Small intestine (tissue), 7 donors: Measurements from ENCODE around the gene MSRB1. TPM values are rescaled to one million over a fixed set of nuclear protein-coding genes. Genes with fewer than 3 reads are reported as not detected.
"Not testable (repeated sequence)": the region's sequence is repeated elsewhere in the genome, so short reads cannot be mapped to it uniquely, and the experiment has no call there.

Experiments
- DNase-seq, 2 donors: peaks; one replicate each; pipeline versions ENCODE4 v3.0.0 to v3.0.0-alpha.2; 2013
- FAIRE-seq: peaks from 2 replicates; lab custom pipeline; 2012; peaks lifted over from hg19 to GRCh38; lab: Jason Lieb, UNC
- H3K27ac ChIP-seq, 3 donors: one replicate each; pipeline ENCODE4 v1.5.1; 2013; ENCODE audit warnings: low read length in 2 of 3, mild to moderate bottlenecking in 2 of 3, control low read depth in 1 of 3, inconsistent platforms in 1 of 3, low read depth in 1 of 3, moderate library complexity in 1 of 3
- H3K27me3 ChIP-seq, 3 donors: one replicate each; pipeline ENCODE4 v1.6.1; 2013; ENCODE audit warnings: low read length in 3 of 3, inconsistent platforms in 1 of 3; ENCODE audit not compliant: control insufficient read depth in 3 of 3, insufficient read depth in 3 of 3
- H3K36me3 ChIP-seq, 3 donors: one replicate each; pipeline ENCODE4 v1.6.1; 2013; ENCODE audit warnings: low read length in 3 of 3, inconsistent platforms in 1 of 3, low read depth in 1 of 3, mild to moderate bottlenecking in 1 of 3, moderate library complexity in 1 of 3; ENCODE audit not compliant: control insufficient read depth in 3 of 3, insufficient read depth in 2 of 3
- H3K4me1 ChIP-seq, 3 donors: one replicate each; pipeline ENCODE4 v1.6.1; 2013; ENCODE audit warnings: low read length in 2 of 3, inconsistent platforms in 1 of 3, low read depth in 1 of 3, mild to moderate bottlenecking in 1 of 3, moderate library complexity in 1 of 3; ENCODE audit not compliant: control insufficient read depth in 3 of 3, insufficient read depth in 2 of 3
- H3K4me3 ChIP-seq, 3 donors: one replicate each; pipeline ENCODE4 v1.5.1; 2013; ENCODE audit warnings: low read length in 3 of 3, control low read depth in 1 of 3, inconsistent platforms in 1 of 3, low read depth in 1 of 3, mild to moderate bottlenecking in 1 of 3, moderate library complexity in 1 of 3
- H3K9me3 ChIP-seq, 2 donors: one replicate each; pipeline ENCODE4 v1.6.1; 2013; ENCODE audit warnings: low read depth in 1 of 2, low read length in 1 of 2; ENCODE audit not compliant: control insufficient read depth in 2 of 2, insufficient read depth in 1 of 2
- WGBS, 3 donors: extraction: QIAGEN DNeasy Blood & Tissue Kit; methylation state at CpG; one replicate each; pipeline ENCODE4 v1.1.7; 2013; 5-methylcytosine and 5-hydroxymethylcytosine counted together
- polyA plus RNA-seq, 4 donors: library from polyadenylated mRNA; stranded (reverse) in 3 of 4; unstranded in 1 of 4; fragments of 200-250 nt in 3 of 4; fragments of 120-200 nt in 1 of 4; gene quantifications; one replicate each; pipeline versions ENCODE4 v1.2.1 to v1.2.3, GENCODE V29; 2013
- donor health status: healthy with polysubstance abuse.
- donor health status: control.
- donor health status: control.
- donor health status: Bipolar disorder and iron deficiency.
- donor health status: healthy.

MSRB1 gene
- polyA plus RNA-seq, 4 donors = 50.6 to 105 (median 62.0) TPM

- H3K36me3 ChIP-seq = peaks cover 3 to 43% (median 13%) of the 10 kb centered on the region in 3 donors
- H3K4me3 ChIP-seq = no peak overlapping the region
- H3K9me3 ChIP-seq = no peaks in the 10 kb centered on the region
- H3K27ac ChIP-seq = no peak overlapping the region
- 33 to 50% (median 47%) methylated on average over 6 of the region's 6 CpGs for WGBS, 3 donors
- no peak for FAIRE-seq
- peaks cover 0 to 8% (median 0%) of the 10 kb centered on the region in 3 donors for H3K27me3 ChIP-seq
- H3K4me1 ChIP-seq = peaks cover 2 to 44% (median 3%) of the 10 kb centered on the region in 3 donors
- peak in 1 of 2 donors; percentile 21 for DNase-seq
Observed at GRCh38 chr16:1961651-1962067, 18.7 kb upstream of the MSRB1 start.

GRCh38 chr16:1960665-1961630 is 17.9 kb upstream of the MSRB1 start:
- Histone ChIP-seq H3K4me1 (peaks cover 1 to 37% (median 3%) of the 10 kb centered on the region in 3 donors), H3K27ac (peak overlapping the region in 2 of 3 donors; percentile 32 to 39), H3K4me3 (peak overlapping the region in 2 of 3 donors; percentile 91 to 99), H3K27me3 (peaks cover 0 to 8% (median 0%) of the 10 kb centered on the region in 3 donors), H3K9me3 (no peaks in the 10 kb centered on the region), H3K36me3 (peaks cover 3 to 39% (median 13%) of the 10 kb centered on the region in 3 donors)
- 33 to 48% (median 35%) methylated on average over 20 of the region's 20 CpGs for WGBS, 3 donors
- FAIRE-seq (no peak), DNase-seq (peak; percentile 13 to 28)

GRCh38 chr16:1959269-1960039 is 16.5 kb upstream of the MSRB1 start, which contains the start of gene NDUFB10:
Gene NDUFB10, plus strand, starts transcription at chr16:1959538. Its CDS starts 87 bp downstream, at chr16:1959625.
- Histone ChIP-seq H3K4me3 (peak within 1 kb of the TSS; percentile 88 to 99 (median 91)), H3K4me1 (peaks cover 0 to 30% (median 3%) of the 10 kb centered on the region in 3 donors), H3K9me3 (no peaks in the 10 kb centered on the region), H3K36me3 (peaks cover 3 to 39% (median 13%) of the 10 kb centered on the region in 3 donors), H3K27me3 (peaks cover 0 to 12% (median 0%) of the 10 kb centered on the region in 3 donors), H3K27ac (peak within 1 kb of the TSS; percentile 66 to 87 (median 87))
- FAIRE-seq (no peak), DNase-seq (peak; percentile 86 to 96)
- WGBS, 3 donors = 0 to 1% (median 1%) methylated on average over 46 to 79 of the region's 79 CpGs

- no peaks in the 10 kb centered on the region for H3K9me3 ChIP-seq
- DNase-seq = no peak
- peak overlapping the region in 1 of 3 donors; percentile 59 for H3K27ac ChIP-seq
- 21 to 35% (median 34%) methylated on average over 14 of the region's 14 CpGs for WGBS, 3 donors
- no peak overlapping the region for H3K4me3 ChIP-seq
- peaks cover 3 to 35% (median 13%) of the 10 kb centered on the region in 3 donors for H3K36me3 ChIP-seq
- no peak for FAIRE-seq
- peaks cover 0 to 28% (median 3%) of the 10 kb centered on the region in 3 donors for H3K4me1 ChIP-seq
- H3K27me3 ChIP-seq = peaks cover 0 to 12% (median 0%) of the 10 kb centered on the region in 3 donors
Observed at GRCh38 chr16:1958715-1959268, 15.8 kb upstream of the MSRB1 start.

GRCh38 chr16:1958143-1958491 is 15.1 kb upstream of the MSRB1 start:
- not testable (repeated sequence) for FAIRE-seq, H3K4me3 ChIP-seq, H3K27ac ChIP-seq, H3K9me3 ChIP-seq, DNase-seq
- Histone ChIP-seq H3K36me3 (peaks cover 3 to 28% (median 13%) of the 10 kb centered on the region in 3 donors), H3K27me3 (peaks cover 0 to 12% (median 0%) of the 10 kb centered on the region in 3 donors), H3K4me1 (peaks cover 0 to 25% (median 3%) of the 10 kb centered on the region in 3 donors)
- 70 to 81% (median 76%) methylated on average over 24 to 30 of the region's 30 CpGs for WGBS, 3 donors

GRCh38 chr16:1957434-1958142 is 14.6 kb upstream of the MSRB1 start:
- H3K4me3 ChIP-seq, FAIRE-seq, H3K27ac ChIP-seq, H3K9me3 ChIP-seq, DNase-seq: not testable (repeated sequence)
- H3K36me3 ChIP-seq = peaks cover 3 to 23% (median 10%) of the 10 kb centered on the region in 3 donors
- H3K27me3 ChIP-seq = peaks cover 0 to 15% (median 0%) of the 10 kb centered on the region in 3 donors
- peaks cover 0 to 20% (median 3%) of the 10 kb centered on the region in 3 donors for H3K4me1 ChIP-seq
- 82 to 92% (median 87%) methylated on average over 20 to 21 of the region's 22 CpGs for WGBS, 3 donors

- no peak for DNase-seq
- WGBS, 3 donors = 85 to 89% (median 87%) methylated on average over 20 to 22 of the region's 22 CpGs
Observed at GRCh38 chr16:1953734-1954133, 10.7 kb upstream of the MSRB1 start.

More at GRCh38 chr16:1953734-1954133, 10.7 kb upstream of the MSRB1 start:
- no peak overlapping the region for H3K4me3 ChIP-seq
- no peaks in the 10 kb centered on the region for H3K36me3 ChIP-seq
- H3K9me3 ChIP-seq = no peaks in the 10 kb centered on the region
- H3K4me1 ChIP-seq = peaks cover 0 to under 1% (median 0%) of the 10 kb centered on the region in 3 donors
- peaks cover 0 to 13% (median 0%) of the 10 kb centered on the region in 3 donors for H3K27me3 ChIP-seq
- no peak overlapping the region for H3K27ac ChIP-seq
- no peak for FAIRE-seq
